ENCODE measurements around the gene DHX9.

The DHX9 gene
- total RNA-seq = 352 to 393 (median 366) reads per million in 3 donors

DNA sequence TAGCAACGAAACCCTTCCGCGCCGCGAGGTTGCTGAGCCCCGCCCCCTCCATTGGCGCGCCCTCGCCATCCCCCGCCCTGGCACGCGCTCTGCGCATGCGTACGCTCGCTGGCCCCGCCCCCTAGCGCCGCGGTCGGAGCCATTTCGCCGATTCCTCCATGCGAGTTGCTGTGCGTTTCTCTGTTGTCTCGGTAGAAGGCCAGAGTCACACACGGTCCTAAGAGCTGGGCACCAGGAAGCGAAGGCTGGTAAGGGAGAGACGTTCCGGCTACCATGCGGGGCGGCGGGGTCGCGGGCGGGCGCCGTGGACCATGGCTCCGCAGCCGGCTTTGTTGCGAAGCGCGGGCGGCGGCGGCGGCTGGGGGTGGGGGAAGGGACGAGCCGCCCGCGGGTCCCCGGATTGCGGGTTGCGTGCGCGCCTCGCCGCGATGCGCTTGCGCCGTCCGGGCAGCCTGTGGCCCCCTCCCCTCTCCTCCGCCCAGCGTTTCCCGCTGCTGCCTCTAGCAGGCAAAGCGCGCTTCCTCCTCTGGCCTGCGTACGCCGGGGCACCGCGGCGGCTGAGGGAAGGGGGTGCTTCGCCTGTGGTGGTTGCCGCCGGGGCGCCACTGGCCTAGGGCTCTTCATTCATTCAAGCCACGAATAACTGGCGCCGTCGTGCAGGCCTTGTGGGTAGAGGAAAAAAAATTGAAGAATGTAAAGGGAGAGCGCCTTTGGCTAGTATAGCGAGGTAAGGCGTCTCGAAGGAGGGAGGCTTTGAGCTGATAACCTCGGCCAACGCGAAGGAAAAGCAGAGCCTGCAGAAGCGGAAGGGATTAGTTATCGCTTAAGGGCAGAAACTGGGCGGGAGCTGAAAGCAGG is at the start of gene DHX9:
TSS of gene DHX9 (plus strand) at position 139 of the 858 bp plus-strand sequence. CDS start 3,220 bp downstream, outside the sequence.
- peak within 1 kb of the TSS; percentile 90 for H3K27ac ChIP-seq (ENCODE audit: insufficient read depth, low read length, poor library complexity, severe bottlenecking)
- no peaks in the 10 kb centered on the region for H3K9me3 ChIP-seq (ENCODE audit: control insufficient read depth, low read length)
- no peaks in the 10 kb centered on the region for H3K27me3 ChIP-seq (replicated peaks; ENCODE audit: control insufficient read depth, insufficient read depth, low read length, poor library complexity, severe bottlenecking)
- H3K4me1 ChIP-seq (ENCODE audit: control insufficient read depth, insufficient read depth, low read length, poor library complexity, severe bottlenecking) = peaks cover 18% of the 10 kb centered on the region
- peaks cover 21% of the 10 kb centered on the region for H3K36me3 ChIP-seq (ENCODE audit: control insufficient read depth, insufficient read depth, low read length)
- peak within 1 kb of the TSS; percentile 72 for H3K4me3 ChIP-seq (ENCODE audit: insufficient read depth, low read depth, low read length, poor library complexity, severe bottlenecking)
- peak; percentile 92 to 94 (median 92) for DNase-seq

DNA sequence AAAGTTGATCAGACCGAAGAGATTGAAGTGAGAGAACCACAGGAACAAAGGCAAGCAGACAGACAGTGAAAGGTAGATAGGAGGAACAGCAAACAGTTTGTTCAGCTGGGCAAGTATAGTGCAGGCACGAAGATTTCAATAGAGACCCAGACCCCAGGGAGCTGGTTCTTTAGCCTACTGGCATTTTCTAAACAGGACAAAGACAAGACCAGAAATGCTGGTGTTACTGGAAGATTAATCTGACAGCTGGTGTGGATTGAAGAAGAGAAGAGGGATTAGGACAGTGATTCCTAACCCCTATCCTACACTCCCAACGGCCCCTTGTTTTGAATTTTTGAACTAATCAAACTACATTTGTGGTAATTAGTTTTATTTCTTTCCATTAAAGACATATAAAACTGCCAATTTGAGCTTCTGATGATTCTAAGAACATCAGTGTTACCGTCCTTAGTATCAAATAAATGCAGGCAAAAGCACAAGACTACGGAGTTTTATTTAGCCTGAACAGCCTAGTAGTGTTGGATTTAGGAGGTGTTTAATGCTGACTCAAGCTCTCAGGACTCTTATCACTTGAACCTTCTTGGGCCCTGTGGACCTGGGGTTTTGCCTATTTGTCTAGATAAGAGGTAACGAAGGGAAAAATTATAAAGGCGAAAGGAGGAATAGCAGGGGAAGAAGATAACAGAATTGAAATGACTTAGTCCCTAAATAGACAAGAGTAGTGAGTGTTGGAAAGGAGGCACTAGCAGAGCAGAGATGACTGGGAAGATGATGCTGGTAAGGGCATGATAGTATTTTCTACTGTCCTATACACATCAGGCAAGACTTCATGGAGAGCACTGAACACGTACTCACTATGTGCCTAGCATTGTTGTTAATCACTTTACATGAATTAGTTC is 47.6 kb upstream of the DHX9 start:
- Histone ChIP-seq H3K4me1 (ENCODE audit: control insufficient read depth, insufficient read depth, low read length, poor library complexity, severe bottlenecking) (peaks cover 3% of the 10 kb centered on the region), H3K27me3 (replicated peaks; ENCODE audit: control insufficient read depth, insufficient read depth, low read length, poor library complexity, severe bottlenecking) (no peaks in the 10 kb centered on the region), H3K36me3 (ENCODE audit: control insufficient read depth, insufficient read depth, low read length) (peaks cover 5% of the 10 kb centered on the region), H3K27ac (ENCODE audit: insufficient read depth, low read length, poor library complexity, severe bottlenecking) (no peak overlapping the region), H3K9me3 (ENCODE audit: control insufficient read depth, low read length) (no peaks in the 10 kb centered on the region), H3K4me3 (ENCODE audit: insufficient read depth, low read depth, low read length, poor library complexity, severe bottlenecking) (no peak overlapping the region)
- no peak for DNase-seq

DNA sequence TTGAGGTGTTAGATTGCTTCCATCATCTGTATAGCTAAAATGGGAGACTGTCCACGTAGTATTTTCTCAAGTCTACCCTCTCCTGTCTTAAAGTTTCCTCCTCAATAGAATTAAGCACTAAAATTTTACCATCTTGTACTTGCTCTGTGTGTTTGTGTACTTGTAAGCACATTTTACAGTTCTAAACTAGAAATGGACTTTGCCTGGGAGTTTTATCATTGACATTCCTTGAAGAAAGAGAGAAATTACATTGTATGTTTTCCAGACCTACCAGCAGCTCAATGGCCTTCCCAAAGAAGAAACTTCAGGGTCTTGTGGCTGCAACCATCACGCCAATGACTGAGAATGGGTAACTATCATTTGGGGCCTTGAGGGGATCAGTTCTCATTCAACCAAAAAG is 45.1 kb upstream of the DHX9 start:
- no peak overlapping the region for H3K27ac ChIP-seq (ENCODE audit: insufficient read depth, low read length, poor library complexity, severe bottlenecking)

DNA sequence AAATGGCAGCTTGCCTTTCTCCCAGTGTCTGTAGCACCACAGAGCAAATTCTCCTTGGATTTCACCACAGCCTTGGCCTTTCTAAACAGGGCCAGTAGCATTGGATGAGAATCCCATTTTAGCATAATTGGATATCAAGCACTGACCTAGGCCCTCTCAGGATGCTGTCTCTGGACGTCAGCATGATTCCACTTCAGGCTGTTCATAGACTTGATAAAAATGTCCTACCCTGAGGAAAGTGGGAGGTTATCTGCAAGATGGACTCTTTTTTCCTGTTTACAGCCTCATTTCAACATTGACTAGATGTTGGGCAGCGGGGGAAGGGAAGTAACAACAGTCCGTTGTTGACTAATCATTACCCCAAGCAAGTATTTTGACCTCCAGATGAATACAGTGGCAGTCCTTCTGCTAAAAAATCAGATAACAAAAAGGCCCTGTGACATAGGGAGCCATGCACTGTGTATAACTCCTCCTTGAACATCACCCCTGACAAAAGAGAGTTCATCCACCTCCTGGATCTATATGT is 44.4 kb upstream of the DHX9 start:
- no peak overlapping the region for H3K27ac ChIP-seq (ENCODE audit: insufficient read depth, low read length, poor library complexity, severe bottlenecking)

More for the DNA sequence above, 45.1 kb upstream of the DHX9 start:
- DNase-seq = no peak
- H3K9me3 ChIP-seq (ENCODE audit: control insufficient read depth, low read length) = no peaks in the 10 kb centered on the region
- H3K36me3 ChIP-seq (ENCODE audit: control insufficient read depth, insufficient read depth, low read length) = peaks cover 5% of the 10 kb centered on the region
- no peak overlapping the region for H3K4me3 ChIP-seq (ENCODE audit: insufficient read depth, low read depth, low read length, poor library complexity, severe bottlenecking)
- peaks cover 3% of the 10 kb centered on the region for H3K4me1 ChIP-seq (ENCODE audit: control insufficient read depth, insufficient read depth, low read length, poor library complexity, severe bottlenecking)
- H3K27me3 ChIP-seq (replicated peaks; ENCODE audit: control insufficient read depth, insufficient read depth, low read length, poor library complexity, severe bottlenecking) = no peaks in the 10 kb centered on the region

DNA sequence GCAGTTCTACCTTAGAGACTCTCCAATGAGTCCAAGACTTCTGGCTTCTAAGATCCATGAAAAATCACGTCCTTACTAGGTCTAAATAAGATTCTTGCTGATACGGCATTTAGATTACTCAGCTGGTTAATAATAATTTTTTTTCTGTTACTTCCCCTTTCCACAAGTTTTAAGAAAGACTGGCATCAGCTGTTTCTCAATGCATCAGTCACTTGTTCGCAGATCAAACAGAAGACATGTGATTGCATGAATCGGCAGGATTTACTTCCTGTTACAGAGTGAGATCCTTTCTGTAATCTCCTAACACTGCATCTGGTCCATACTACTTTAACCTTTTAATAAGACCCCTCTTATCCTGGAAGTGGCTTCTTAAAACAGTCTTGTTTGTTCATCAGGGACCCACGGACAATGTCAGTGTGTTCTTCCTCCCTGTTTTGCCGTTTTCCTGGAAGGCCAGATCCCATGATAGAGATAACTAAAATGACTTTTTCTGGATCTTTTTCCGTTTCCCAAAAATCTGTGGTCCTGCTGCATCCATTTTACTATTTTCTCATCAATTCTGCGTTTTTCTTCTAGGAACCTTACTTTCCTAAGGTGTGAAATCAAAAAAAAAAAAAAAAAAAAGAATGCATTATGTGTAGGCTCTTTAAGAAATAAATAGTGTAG is 43.5 kb upstream of the DHX9 start:
- no peaks in the 10 kb centered on the region for H3K9me3 ChIP-seq (ENCODE audit: control insufficient read depth, low read length)
- no peak overlapping the region for H3K27ac ChIP-seq (ENCODE audit: insufficient read depth, low read length, poor library complexity, severe bottlenecking)
- H3K36me3 ChIP-seq (ENCODE audit: control insufficient read depth, insufficient read depth, low read length) = peaks cover 5% of the 10 kb centered on the region
- H3K4me1 ChIP-seq (ENCODE audit: control insufficient read depth, insufficient read depth, low read length, poor library complexity, severe bottlenecking) = no peaks in the 10 kb centered on the region
- no peak overlapping the region for H3K4me3 ChIP-seq (ENCODE audit: insufficient read depth, low read depth, low read length, poor library complexity, severe bottlenecking)
- no peaks in the 10 kb centered on the region for H3K27me3 ChIP-seq (replicated peaks; ENCODE audit: control insufficient read depth, insufficient read depth, low read length, poor library complexity, severe bottlenecking)
- no peak for DNase-seq

More for the DNA sequence above, 44.4 kb upstream of the DHX9 start:
- no peak overlapping the region for H3K4me3 ChIP-seq (ENCODE audit: insufficient read depth, low read depth, low read length, poor library complexity, severe bottlenecking)
- no peak for DNase-seq
- H3K27me3 ChIP-seq (replicated peaks; ENCODE audit: control insufficient read depth, insufficient read depth, low read length, poor library complexity, severe bottlenecking) = no peaks in the 10 kb centered on the region
- peaks cover 3% of the 10 kb centered on the region for H3K4me1 ChIP-seq (ENCODE audit: control insufficient read depth, insufficient read depth, low read length, poor library complexity, severe bottlenecking)
- H3K36me3 ChIP-seq (ENCODE audit: control insufficient read depth, insufficient read depth, low read length) = peaks cover 5% of the 10 kb centered on the region
- H3K9me3 ChIP-seq (ENCODE audit: control insufficient read depth, low read length) = no peaks in the 10 kb centered on the region

DNA sequence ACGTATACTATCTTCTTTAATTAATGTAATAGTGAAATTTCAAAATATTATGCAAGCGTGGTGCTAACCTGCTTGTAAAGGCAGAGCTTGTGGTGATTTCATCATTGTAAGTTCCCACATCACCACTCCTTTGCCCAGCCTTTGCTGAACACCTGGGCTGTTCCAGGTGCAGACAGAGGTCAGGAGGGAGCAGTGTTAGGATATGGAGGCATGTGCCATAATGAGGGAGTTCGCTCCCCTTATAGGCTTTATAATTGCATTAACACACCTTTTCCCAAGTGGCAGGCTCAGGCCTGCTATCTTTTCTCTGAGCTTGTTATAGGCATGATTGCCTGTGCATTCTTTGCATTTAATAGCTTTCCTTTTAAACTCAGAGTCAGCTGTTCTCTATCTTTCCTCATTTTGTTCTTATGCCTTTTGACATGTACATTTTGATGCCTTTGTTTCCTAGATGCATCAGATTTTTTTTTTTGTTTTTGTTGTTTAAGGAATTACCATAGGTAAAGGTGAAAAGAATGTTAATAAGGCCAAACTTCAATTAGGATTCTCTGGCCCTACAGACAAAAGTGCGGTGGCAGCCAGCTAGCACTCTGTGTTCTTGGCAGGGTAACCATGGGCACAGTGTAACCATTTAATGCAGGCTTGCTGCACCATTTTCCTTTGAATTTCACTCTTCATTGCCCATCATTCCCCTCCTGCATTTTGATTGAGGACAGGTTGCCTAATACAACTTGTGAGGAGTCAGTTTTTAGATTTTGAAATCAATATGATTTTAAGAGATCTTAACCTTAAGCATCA is 36.9 kb upstream of the DHX9 start:
- H3K36me3 ChIP-seq (ENCODE audit: control insufficient read depth, insufficient read depth, low read length) = no peaks in the 10 kb centered on the region
- no peaks in the 10 kb centered on the region for H3K4me1 ChIP-seq (ENCODE audit: control insufficient read depth, insufficient read depth, low read length, poor library complexity, severe bottlenecking)
- H3K9me3 ChIP-seq (ENCODE audit: control insufficient read depth, low read length) = no peaks in the 10 kb centered on the region
- no peak for DNase-seq
- H3K27me3 ChIP-seq (replicated peaks; ENCODE audit: control insufficient read depth, insufficient read depth, low read length, poor library complexity, severe bottlenecking) = no peaks in the 10 kb centered on the region
- H3K27ac ChIP-seq (ENCODE audit: insufficient read depth, low read length, poor library complexity, severe bottlenecking) = no peak overlapping the region
- no peak overlapping the region for H3K4me3 ChIP-seq (ENCODE audit: insufficient read depth, low read depth, low read length, poor library complexity, severe bottlenecking)

DNA sequence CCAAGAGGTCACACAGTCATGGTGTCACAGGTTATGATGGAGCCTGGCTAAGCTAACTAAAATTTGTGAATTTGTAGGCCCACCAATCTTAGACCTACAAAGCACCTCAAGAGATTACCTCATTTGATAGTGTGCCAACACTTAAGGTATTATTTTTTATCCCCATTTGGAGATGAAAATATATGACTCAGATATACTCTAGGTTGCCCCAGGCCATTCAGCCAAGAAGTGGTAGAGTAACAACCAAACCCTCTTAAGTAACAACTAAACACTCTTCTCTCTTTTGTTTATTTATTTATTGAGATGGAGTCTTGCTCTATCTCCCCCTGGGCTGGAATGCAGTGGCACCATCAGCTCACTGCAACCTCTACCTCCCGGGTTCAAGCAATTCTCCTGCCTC is 35.3 kb upstream of the DHX9 start:
- Histone ChIP-seq H3K4me3 (ENCODE audit: insufficient read depth, low read depth, low read length, poor library complexity, severe bottlenecking) (no peak overlapping the region), H3K9me3 (ENCODE audit: control insufficient read depth, low read length) (no peaks in the 10 kb centered on the region), H3K27me3 (replicated peaks; ENCODE audit: control insufficient read depth, insufficient read depth, low read length, poor library complexity, severe bottlenecking) (no peaks in the 10 kb centered on the region), H3K4me1 (ENCODE audit: control insufficient read depth, insufficient read depth, low read length, poor library complexity, severe bottlenecking) (no peaks in the 10 kb centered on the region), H3K27ac (ENCODE audit: insufficient read depth, low read length, poor library complexity, severe bottlenecking) (no peak overlapping the region), H3K36me3 (ENCODE audit: control insufficient read depth, insufficient read depth, low read length) (no peaks in the 10 kb centered on the region)
- DNase-seq = no peak

DNA sequence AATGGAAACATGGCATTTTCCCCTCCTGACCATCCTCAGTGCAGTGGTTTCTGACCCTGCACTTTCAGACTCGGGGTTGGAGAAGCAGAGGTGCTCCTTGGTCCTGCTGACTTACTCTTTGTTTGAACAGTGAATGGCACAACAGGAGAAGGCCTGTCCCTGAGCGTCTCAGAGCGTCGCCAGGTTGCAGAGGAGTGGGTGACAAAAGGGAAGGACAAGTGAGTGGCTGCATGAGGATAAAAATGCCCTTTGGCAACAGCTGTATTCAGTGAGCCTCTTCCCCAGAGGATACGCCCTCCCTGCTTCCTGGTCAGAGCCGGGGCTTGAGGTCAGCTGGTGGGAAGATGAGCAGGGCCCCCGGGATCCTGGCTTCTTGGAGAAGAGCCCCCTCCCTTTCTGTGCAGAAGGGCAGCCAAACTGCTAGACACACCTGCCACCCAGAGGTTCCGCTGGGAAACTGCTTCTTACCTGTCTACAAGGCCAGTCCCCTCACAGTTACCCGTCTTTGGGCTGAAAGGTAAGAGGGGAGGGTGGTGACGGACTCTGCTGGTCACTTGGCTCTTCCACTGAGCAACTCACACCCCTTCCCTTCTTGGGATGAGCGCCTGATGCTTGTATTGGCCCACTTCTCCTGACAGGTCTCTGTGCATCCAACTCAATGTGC is 33.0 kb upstream of the DHX9 start:
- no peaks in the 10 kb centered on the region for H3K4me1 ChIP-seq (ENCODE audit: control insufficient read depth, insufficient read depth, low read length, poor library complexity, severe bottlenecking)
- H3K27ac ChIP-seq (ENCODE audit: insufficient read depth, low read length, poor library complexity, severe bottlenecking) = no peak overlapping the region
- no peaks in the 10 kb centered on the region for H3K9me3 ChIP-seq (ENCODE audit: control insufficient read depth, low read length)
- H3K4me3 ChIP-seq (ENCODE audit: insufficient read depth, low read depth, low read length, poor library complexity, severe bottlenecking) = no peak overlapping the region
- no peaks in the 10 kb centered on the region for H3K27me3 ChIP-seq (replicated peaks; ENCODE audit: control insufficient read depth, insufficient read depth, low read length, poor library complexity, severe bottlenecking)
- H3K36me3 ChIP-seq (ENCODE audit: control insufficient read depth, insufficient read depth, low read length) = no peaks in the 10 kb centered on the region
- DNase-seq = no peak

DNA sequence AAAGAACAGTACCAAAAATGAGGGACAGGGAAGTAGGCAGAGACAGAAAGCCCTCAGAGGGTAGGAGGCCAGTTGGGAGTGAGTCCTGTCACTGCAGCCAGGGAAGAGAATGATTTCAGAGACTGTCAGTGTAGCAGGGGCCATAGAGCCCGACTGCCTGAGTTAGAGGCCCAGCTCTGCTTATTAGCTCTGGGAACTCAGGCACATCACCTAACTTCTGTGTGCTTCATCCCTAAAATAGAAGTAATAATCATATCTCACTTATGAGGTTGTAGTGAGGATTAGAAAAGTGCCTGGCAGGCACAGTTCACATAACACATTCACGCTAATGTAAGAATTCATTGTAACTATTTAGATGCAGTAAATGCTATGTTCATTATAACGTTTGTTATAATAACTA is 31.2 kb upstream of the DHX9 start:
- no peaks in the 10 kb centered on the region for H3K9me3 ChIP-seq (ENCODE audit: control insufficient read depth, low read length)
- no peaks in the 10 kb centered on the region for H3K36me3 ChIP-seq (ENCODE audit: control insufficient read depth, insufficient read depth, low read length)
- H3K4me3 ChIP-seq (ENCODE audit: insufficient read depth, low read depth, low read length, poor library complexity, severe bottlenecking) = no peak overlapping the region
- H3K27me3 ChIP-seq (replicated peaks; ENCODE audit: control insufficient read depth, insufficient read depth, low read length, poor library complexity, severe bottlenecking) = no peaks in the 10 kb centered on the region
- H3K27ac ChIP-seq (ENCODE audit: insufficient read depth, low read length, poor library complexity, severe bottlenecking) = no peak overlapping the region
- no peak for DNase-seq
- H3K4me1 ChIP-seq (ENCODE audit: control insufficient read depth, insufficient read depth, low read length, poor library complexity, severe bottlenecking) = no peaks in the 10 kb centered on the region
